HG03039 (cell line): ENCODE results near the gene ABCF2.
A peak's percentile ranks its signal among the peaks of the same experiment; 100 is the strongest.

Experiments
- ATAC-seq: cut with Tn5 transposase; IDR thresholded peaks from one replicate; pipeline ENCODE4 v1.9.1; 2021; ENCODE audit warnings: mild to moderate bottlenecking, moderate library complexity; ENCODE audit not compliant: unreplicated experiment

ABCF2 gene

GRCh38 chr7:151242159-151243044 lies 15.4 kb upstream of the ABCF2 start:
- no peak for ATAC-seq

- ATAC-seq = no peak
Observed at GRCh38 chr7:151241755-151242096, 14.7 kb upstream of the ABCF2 start.

- no peak for ATAC-seq
Observed at GRCh38 chr7:151240942-151241754, 14.1 kb upstream of the ABCF2 start.

GRCh38 chr7:151240536-151240935 lies 13.5 kb upstream of the ABCF2 start:
- no peak for ATAC-seq

- no peak for ATAC-seq
Observed at GRCh38 chr7:151239837-151240459, 12.9 kb upstream of the ABCF2 start.

- ATAC-seq = no peak
Observed at GRCh38 chr7:151238924-151239836, 12.2 kb upstream of the ABCF2 start.

- ATAC-seq = no peak
Observed at GRCh38 chr7:151238190-151238810, 11.3 kb upstream of the ABCF2 start.

- no peak for ATAC-seq
Observed at GRCh38 chr7:151237244-151238189, 10.5 kb upstream of the ABCF2 start.

- ATAC-seq = no peak
Observed at GRCh38 chr7:151236406-151236805, 9.4 kb upstream of the ABCF2 start.

- ATAC-seq = no peak
Observed at GRCh38 chr7:151235091-151235787, 8.2 kb upstream of the ABCF2 start.

GRCh38 chr7:151233804-151234203 lies 6.8 kb upstream of the ABCF2 start:
- ATAC-seq = no peak

GRCh38 chr7:151232917-151233701 lies 6.1 kb upstream of the ABCF2 start:
- no peak for ATAC-seq

- ATAC-seq = peak; percentile 97
Observed at GRCh38 chr7:151232091-151232916, 5.3 kb upstream of the ABCF2 start, which contains the start of gene CHPF2. TSS of gene CHPF2 (plus strand) at chr7:151232483. CDS start at chr7:151234012, 1,529 bp downstream.

GRCh38 chr7:151231080-151231479 lies 4.1 kb upstream of the ABCF2 start:
- no peak for ATAC-seq

GRCh38 chr7:151229249-151229648 lies 2.2 kb upstream of the ABCF2 start:
- no peak for ATAC-seq

GRCh38 chr7:151228024-151228866 lies 1.2 kb upstream of the ABCF2 start:
- ATAC-seq = no peak
